AG10803 (cell line): Measurements from ENCODE around the gene PGD.

Experiments used
- DNase-seq: peaks from one replicate; pipeline ENCODE4 v3.0.0; 2010; ENCODE audit warnings: low read depth
- H3K4me3 ChIP-seq: 2 replicates; pipeline ENCODE4 v1.5.1; 2011; ENCODE audit warnings: mild to moderate bottlenecking, low read length, control low read depth
- CTCF ChIP-seq: conservative IDR thresholded peaks from 2 replicates; pipeline ENCODE4 v1.5.1; 2011; ENCODE audit warnings: mild to moderate bottlenecking, low read length, control low read depth, inconsistent platforms

Gene PGD

GRCh38 chr1:10457875-10458274, 59.0 kb downstream of the PGD start:
- no peak overlapping the region for H3K4me3 ChIP-seq
- peak; percentile 4 for DNase-seq
- TF ChIP-seq CTCF = no peak

GRCh38 chr1:10459184-10459583, 60.3 kb downstream of the PGD start:
- H3K4me3 ChIP-seq = no peak overlapping the region
- DNase-seq = peak; percentile 80
- no peak for TF ChIP-seq CTCF

GRCh38 chr1:10467078-10467477, 68.2 kb downstream of the PGD start:
- no peak for TF ChIP-seq CTCF
- no peak for DNase-seq

GRCh38 chr1:10470043-10470442, 71.2 kb downstream of the PGD start:
- no peak for DNase-seq
- no peak for TF ChIP-seq CTCF
- H3K4me3 ChIP-seq = no peak overlapping the region

More at GRCh38 chr1:10467078-10467477, 68.2 kb downstream of the PGD start:
- H3K4me3 ChIP-seq = no peak overlapping the region
